Left ventricle myocardium inferior (tissue), 1 donor: ENCODE results near the gene TMEM9B. TPM values are rescaled to one million over a fixed set of nuclear protein-coding genes. Genes with fewer than 3 reads are reported as not detected.

Experiments
- DNase-seq: peaks from one replicate; pipeline ENCODE4 v3.0.0-alpha.2; 2020
- H3K27ac ChIP-seq: fragments of 200-600 bp; replicated peaks from 2 replicates; pipeline ENCODE4 v1.8.0; 2021
- H3K27me3 ChIP-seq: fragments of 200-600 bp; 2 replicates; pipeline ENCODE4 v1.8.0; 2021; ENCODE audit warnings: low read depth
- H3K36me3 ChIP-seq: fragments of 200-600 bp; 2 replicates; pipeline ENCODE4 v1.8.0; 2021
- H3K4me1 ChIP-seq: fragments of 200-600 bp; 2 replicates; pipeline ENCODE4 v1.8.0; 2021
- H3K4me3 ChIP-seq: fragments of 200-600 bp; 2 replicates; pipeline ENCODE4 v1.8.0; 2021; ENCODE audit warnings: mild to moderate bottlenecking, moderate library complexity
- H3K9me3 ChIP-seq: fragments of 200-600 bp; replicated peaks from 2 replicates; pipeline ENCODE4 v1.8.0; 2021
- CTCF ChIP-seq: fragments of 200-600 bp; IDR thresholded peaks from 2 replicates; pipeline ENCODE4 v1.8.0; 2021; ENCODE audit warnings: antibody characterized with exemption, mild to moderate bottlenecking, borderline replicate concordance
- intact Hi-C: fragments of 100-400 bp; cut with micrococcal nuclease; formaldehyde crosslinking; loops from one replicate; pipeline ENCODE4 v1.11.0; 2022
- total RNA-seq: library from RNA; stranded (reverse); fragmentation: NEBNext Ultra II Directional; extraction: Animal tissue kit (Norgen Biotek cat#: 25700); gene quantifications from one replicate; pipeline ENCODE4 v1.2.1, GENCODE V29; 2021
- donor health status: DM: no; HTN: yes; CAD: no; lungs with severe emphysema.

The TMEM9B gene
- total RNA-seq, 1 donor from 2014 or later, result 51.1 TPM

- intact Hi-C loops, result no loop called here
- Histone ChIP-seq H3K9me3 (no peaks in the 10 kb centered on the region), H3K4me1 (peaks cover 63% of the 10 kb centered on the region), H3K27ac (peak overlapping the region; percentile 76), H3K27me3 (no peaks in the 10 kb centered on the region), H3K4me3 (peak overlapping the region; percentile 43), H3K36me3 (peaks cover 29% of the 10 kb centered on the region)
- DNase-seq, result no peak
- TF ChIP-seq CTCF, result peak; percentile 65
Measured at GRCh38 chr11:8913961-8914660, 50.1 kb downstream of the TMEM9B start.

GRCh38 chr11:8911029-8911823 is 53.0 kb downstream of the TMEM9B start, which contains the start of gene AKIP1:
Gene AKIP1, plus strand, starts transcription at chr11:8911189. Its CDS starts 261 bp downstream, at chr11:8911450.
- peaks cover 6% of the 10 kb centered on the region for H3K36me3 ChIP-seq
- peaks cover 47% of the 10 kb centered on the region for H3K4me1 ChIP-seq
- no peaks in the 10 kb centered on the region for H3K27me3 ChIP-seq
- TF ChIP-seq CTCF, result no peak
- H3K4me3 ChIP-seq, result peak within 1 kb of the TSS; percentile 91
- H3K27ac ChIP-seq, result peak within 1 kb of the TSS; percentile 97
- no peaks in the 10 kb centered on the region for H3K9me3 ChIP-seq
- intact Hi-C loops, result no loop called here
- peak; percentile 96 for DNase-seq

- peak overlapping the region; percentile 97 for H3K27ac ChIP-seq
- H3K9me3 ChIP-seq, result no peaks in the 10 kb centered on the region
- DNase-seq, result no peak
- intact Hi-C loops, result no loop called here
- no peaks in the 10 kb centered on the region for H3K27me3 ChIP-seq
- H3K4me3 ChIP-seq, result peak overlapping the region; percentile 91
- TF ChIP-seq CTCF, result no peak
- H3K4me1 ChIP-seq, result peaks cover 47% of the 10 kb centered on the region
- peaks cover 2% of the 10 kb centered on the region for H3K36me3 ChIP-seq
Measured at GRCh38 chr11:8910649-8911026, 53.6 kb downstream of the TMEM9B start.

DNA sequence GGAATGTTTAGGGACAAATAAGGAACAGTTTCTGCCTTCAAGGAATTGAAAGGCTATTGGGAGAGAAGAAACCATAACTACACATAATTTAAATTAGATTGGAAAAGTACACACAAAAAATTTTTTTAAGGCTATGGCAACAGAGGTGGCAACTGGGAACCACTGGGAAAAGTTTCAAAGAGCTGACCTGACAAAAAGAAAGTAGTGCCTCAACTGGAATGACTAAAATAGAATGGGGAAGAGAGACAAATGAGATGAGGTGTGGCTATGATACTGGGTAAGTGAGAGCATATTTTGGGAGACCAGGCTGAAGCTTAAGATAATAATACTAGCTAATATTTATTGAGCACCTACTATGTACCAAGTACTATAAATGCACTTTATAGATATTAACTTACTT is 56.1 kb downstream of the TMEM9B start:
- Histone ChIP-seq H3K36me3 (no peaks in the 10 kb centered on the region), H3K4me3 (no peak overlapping the region), H3K27ac (no peak overlapping the region), H3K9me3 (no peaks in the 10 kb centered on the region), H3K4me1 (peaks cover 28% of the 10 kb centered on the region), H3K27me3 (no peaks in the 10 kb centered on the region)
- intact Hi-C loops, result no loop called here
- DNase-seq, result no peak
- no peak for TF ChIP-seq CTCF

- Histone ChIP-seq H3K4me3 (peak overlapping the region; percentile 1), H3K27me3 (no peaks in the 10 kb centered on the region), H3K36me3 (no peaks in the 10 kb centered on the region), H3K27ac (no peak overlapping the region), H3K9me3 (peaks cover 5% of the 10 kb centered on the region), H3K4me1 (peaks cover 20% of the 10 kb centered on the region)
- TF ChIP-seq CTCF, result no peak
- intact Hi-C loops, result no loop called here
- no peak for DNase-seq
Measured at GRCh38 chr11:8907116-8907515, 57.1 kb downstream of the TMEM9B start.
